Stimulated activated CD8-positive, alpha-beta memory T cell treated with anti-CD3 and anti-CD28 coated beads, Interleukin-4, amount 100 ng/mL, for 24 hours (primary cell): ENCODE measurements around the gene FMO3.

Source experiments
- DNase-seq: peaks from one replicate; pipeline ENCODE4 v3.0.0-alpha.2; 2020; ENCODE audit warnings: low read depth

The FMO3 gene

GRCh38 chr1:171090604-171091003 lies at the start of gene FMO3:
Gene FMO3 (plus strand): TSS chr1:171090905. CDS start chr1:171092659, 1,754 bp downstream.
- no peak for DNase-seq

- no peak for DNase-seq
Measured at GRCh38 chr1:171048014-171048413, 42.7 kb upstream of the FMO3 start.

- no peak for DNase-seq
Measured at GRCh38 chr1:171052977-171053376, 37.7 kb upstream of the FMO3 start.

- no peak for DNase-seq
Measured at GRCh38 chr1:171055966-171056643, 34.6 kb upstream of the FMO3 start.

- DNase-seq = no peak
Measured at GRCh38 chr1:171061425-171062143, 29.1 kb upstream of the FMO3 start.

- DNase-seq = no peak
Measured at GRCh38 chr1:171062902-171063301, 27.8 kb upstream of the FMO3 start.

- DNase-seq = no peak
Measured at GRCh38 chr1:171075041-171075440, 15.7 kb upstream of the FMO3 start.

GRCh38 chr1:171081314-171081753 lies 9.4 kb upstream of the FMO3 start:
- no peak for DNase-seq

- DNase-seq = no peak
Measured at GRCh38 chr1:171081763-171082201, 8.9 kb upstream of the FMO3 start.

GRCh38 chr1:171082606-171083005 lies 8.1 kb upstream of the FMO3 start:
- DNase-seq = no peak

GRCh38 chr1:171083222-171083621 lies 7.5 kb upstream of the FMO3 start:
- DNase-seq = no peak

GRCh38 chr1:171084091-171084490 lies 6.6 kb upstream of the FMO3 start:
- DNase-seq = no peak

GRCh38 chr1:171084870-171085269 lies 5.8 kb upstream of the FMO3 start:
- no peak for DNase-seq

GRCh38 chr1:171087896-171088295 lies 2.8 kb upstream of the FMO3 start:
- no peak for DNase-seq

- DNase-seq = no peak
Measured at GRCh38 chr1:171103862-171104261, 13.2 kb downstream of the FMO3 start.

- no peak for DNase-seq
Measured at GRCh38 chr1:171107262-171107940, 16.7 kb downstream of the FMO3 start.

GRCh38 chr1:171107969-171108368 lies 17.3 kb downstream of the FMO3 start:
- DNase-seq = no peak

GRCh38 chr1:171109966-171110365 lies 19.3 kb downstream of the FMO3 start:
- no peak for DNase-seq

- no peak for DNase-seq
Measured at GRCh38 chr1:171110621-171111326, 20.1 kb downstream of the FMO3 start.

GRCh38 chr1:171112119-171112518 lies 21.4 kb downstream of the FMO3 start:
- no peak for DNase-seq

GRCh38 chr1:171113382-171113781 lies 22.7 kb downstream of the FMO3 start:
- DNase-seq = no peak

- no peak for DNase-seq
Measured at GRCh38 chr1:171115280-171115897, 24.7 kb downstream of the FMO3 start.
